Heart left ventricle (tissue), 13 donors: Measurements from ENCODE around the gene ACTA2.

Experiments used
- CTCF ChIP-seq, 12 donors: fragments of 200-600 bp; sonication (generic) in 4 of 12; IDR thresholded peaks; one replicate each; pipeline versions ENCODE4 v1.5.0 to v1.8.0; 2018 to 2022; ENCODE audit warnings: antibody characterized with exemption in 12 of 12, mild to moderate bottlenecking in 5 of 12
- POLR2A ChIP-seq, 2 donors: fragments of 450-650 bp; IDR thresholded peaks; one replicate each; pipeline ENCODE4 v1.6.1; 2017; ENCODE audit warnings: antibody characterized with exemption in 2 of 2, mild to moderate bottlenecking in 2 of 2, moderate library complexity in 2 of 2
- donor health status: ischemic (EF 13 %, LVEDD 7.1; RV severe dilation, severe dysfunction).
- donor health status: DM: no; HTN: yes; CAD: no.
- donor health status: DM: no; HTN: no; CAD: no.
- donor health status: ischemic (EF 25% LVEDD 6.9; RV normal size, moderate dysfunction).
- donor health status: ischemic (EF 25% LVEDD 5.7; RV mildly dilated, moderate dysfunction).
- donor health status: ischemic (EF 35%, LVEDD 5.7; RV mildly dilated, moderate dysfunction).
- donor health status: nonischemic (EF 11% LVEDD 7.7; RV severe dilation, severe dysfunction).
- donor health status: DM: yes; HTN: yes; CAD: no.
- donor health status: PGD.
- donor health status: ischemic (EF 29% LVEDD 5.4; RV normal size, mild dysfunction).
- donor health status: nonischemic (EF 23%, LVEDD 6.1; RV moderate dilation, normal function).

GRCh38 chr10:88933564-88933963 lies 19.0 kb downstream of the ACTA2 start:
- TF ChIP-seq CTCF (IDR thresholded peaks at IDR 0.05) (no peak), POLR2A (IDR thresholded peaks at IDR 0.05) (no peak)
